Measurements from ENCODE around the gene PRAC1.

DNA sequence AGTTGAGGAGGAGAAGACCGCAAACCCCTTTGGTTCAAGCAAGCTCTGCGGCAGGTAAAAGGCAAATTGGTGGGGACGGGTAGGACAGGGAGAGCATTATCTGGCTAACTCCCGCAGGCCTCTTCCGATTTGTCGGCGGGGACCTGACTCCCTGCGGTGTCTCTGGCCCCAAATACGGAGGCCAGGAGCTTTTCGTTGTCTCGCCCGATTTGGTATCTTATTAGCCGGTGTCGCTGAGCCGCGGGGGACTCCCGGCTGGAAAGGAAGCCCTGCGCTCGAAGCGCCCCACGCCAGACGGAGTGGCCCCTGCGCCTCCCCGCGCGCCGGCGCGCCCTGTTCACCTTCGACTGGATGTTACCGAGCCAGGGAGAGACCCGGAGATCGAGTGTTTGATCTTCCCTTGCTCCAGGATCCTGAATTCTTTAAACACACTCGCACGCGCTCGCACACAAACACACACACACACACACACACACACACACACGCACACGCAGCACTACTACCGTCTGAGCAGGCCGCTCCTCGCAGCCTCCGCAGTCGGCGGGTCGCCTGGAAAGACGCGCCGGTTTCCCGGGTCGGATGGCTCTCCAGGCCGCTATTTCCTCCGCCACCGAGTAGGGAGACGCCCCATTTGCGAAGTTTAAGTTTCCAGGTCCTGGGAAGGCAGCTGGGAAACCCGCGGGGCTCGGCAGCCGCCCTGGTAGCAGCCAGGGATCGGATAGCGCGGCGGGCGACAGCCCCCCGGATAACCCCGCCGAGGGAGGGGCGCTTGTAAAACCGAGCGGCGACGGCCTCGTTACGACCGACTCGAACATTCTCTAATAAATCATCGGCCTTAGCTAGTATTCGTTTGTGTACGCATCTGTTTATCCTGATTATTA lies 3.3 kb downstream of the PRAC1 start:
- TF ChIP-seq, protein P1, sequence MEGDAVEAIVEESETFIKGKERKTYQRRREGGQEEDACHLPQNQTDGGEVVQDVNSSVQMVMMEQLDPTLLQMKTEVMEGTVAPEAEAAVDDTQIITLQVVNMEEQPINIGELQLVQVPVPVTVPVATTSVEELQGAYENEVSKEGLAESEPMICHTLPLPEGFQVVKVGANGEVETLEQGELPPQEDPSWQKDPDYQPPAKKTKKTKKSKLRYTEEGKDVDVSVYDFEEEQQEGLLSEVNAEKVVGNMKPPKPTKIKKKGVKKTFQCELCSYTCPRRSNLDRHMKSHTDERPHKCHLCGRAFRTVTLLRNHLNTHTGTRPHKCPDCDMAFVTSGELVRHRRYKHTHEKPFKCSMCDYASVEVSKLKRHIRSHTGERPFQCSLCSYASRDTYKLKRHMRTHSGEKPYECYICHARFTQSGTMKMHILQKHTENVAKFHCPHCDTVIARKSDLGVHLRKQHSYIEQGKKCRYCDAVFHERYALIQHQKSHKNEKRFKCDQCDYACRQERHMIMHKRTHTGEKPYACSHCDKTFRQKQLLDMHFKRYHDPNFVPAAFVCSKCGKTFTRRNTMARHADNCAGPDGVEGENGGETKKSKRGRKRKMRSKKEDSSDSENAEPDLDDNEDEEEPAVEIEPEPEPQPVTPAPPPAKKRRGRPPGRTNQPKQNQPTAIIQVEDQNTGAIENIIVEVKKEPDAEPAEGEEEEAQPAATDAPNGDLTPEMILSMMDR (conservative IDR thresholded peaks at IDR 0.05), result no peak
- no peak for TF ChIP-seq EZH2 (IDR thresholded peaks at IDR 0.05; ENCODE audit: low read depth)
